GM12878 (cell line): ENCODE data around the gene CYP4F11. TPM values are rescaled to one million over a fixed set of nuclear protein-coding genes. Genes with fewer than 3 reads are reported as not detected.
"Not testable (repeated sequence)": the region's sequence is repeated elsewhere in the genome, so short reads cannot be mapped to it uniquely, and the experiment has no call there.

Source experiments
- ATAC-seq: fragments of 200-7000 bp; cut with Tn5 transposase; 3 replicates; pipeline ENCODE4 v1.9.1; 2020; ENCODE audit warnings: mild to moderate bottlenecking, moderate library complexity
- BruUV-seq: library from RNA; stranded (reverse); fragments of 400-500 nt; replicated peaks from 2 replicates; lab custom pipeline; 2021; lab: Mats Ljungman, UMichigan
- CTCF ChIA-PET: fragments of 300-600 bp; sonication (Branson Sonifier 250); formaldehyde crosslinking; extraction: SDS; loops from one replicate; lab custom pipeline; 2021; ENCODE audit warnings: inconsistent platforms; lab: Yijun Ruan, JAX
- POLR2A ChIA-PET: fragments of 350-600 bp; formaldehyde crosslinking; extraction: SDS; loops from one replicate; lab custom pipeline; 2021; ENCODE audit warnings: inconsistent platforms; lab: Charles Lee
- RAD21 ChIA-PET: fragments of 300-600 bp; sonication (Branson Sonifier 250); formaldehyde crosslinking; loops from one replicate; lab custom pipeline; 2023; ENCODE audit warnings: antibody characterized with exemption; ENCODE audit not compliant: unreplicated experiment; lab: Charles Lee
- SMC1A ChIA-PET: fragments of 300-600 bp; sonication (Branson Sonifier 250); formaldehyde crosslinking; loops from one replicate; lab custom pipeline; 2023; ENCODE audit not compliant: unreplicated experiment, uncharacterized antibody; lab: Charles Lee
- DNase-seq: peaks from one replicate; pipeline ENCODE4 v3.0.0-alpha.2; 2011; ENCODE audit warnings: low read depth, low spot score
- FAIRE-seq: peaks from 3 replicates; lab custom pipeline; 2011; peaks lifted over from hg19 to GRCh38; lab: Jason Lieb, UNC
- H2AFZ ChIP-seq: 2 replicates; pipeline ENCODE4 v1.6.0; 2011; ENCODE audit warnings: low read depth, low read length, control low read depth; ENCODE audit not compliant: control insufficient read depth
- H3K27ac ChIP-seq: 2 replicates; pipeline ENCODE4 v1.5.1; 2011; ENCODE audit warnings: control low read depth; ENCODE audit not compliant: control insufficient read depth, insufficient read depth
- H3K27me3 ChIP-seq, 2 experiments: replicated peaks in 1 of 2; 2 replicates each; pipeline versions ENCODE4 v1.6.0 to v1.6.1; 2011; ENCODE audit warnings: low read length in 1 of 2; ENCODE audit not compliant: control insufficient read depth in 2 of 2, insufficient read depth in 2 of 2
- H3K36me3 ChIP-seq, 2 experiments: 2 replicates each; pipeline ENCODE4 v1.5.1; 2011; ENCODE audit warnings: low read length in 1 of 2; ENCODE audit not compliant: control insufficient read depth in 2 of 2, insufficient read depth in 2 of 2
- H3K4me1 ChIP-seq: 2 replicates; pipeline ENCODE4 v1.6.1; 2011; ENCODE audit warnings: mild to moderate bottlenecking, low read length, moderate library complexity, mixed read lengths; ENCODE audit not compliant: control insufficient read depth, insufficient read depth
- H3K4me2 ChIP-seq: 2 replicates; pipeline ENCODE4 v1.6.0; 2011; ENCODE audit warnings: control low read depth; ENCODE audit not compliant: control insufficient read depth, insufficient read depth
- H3K4me3 ChIP-seq: fragments of 200-600 bp; sonication (generic); 2 replicates; pipeline ENCODE4 v1.5.1; 2016
- H3K79me2 ChIP-seq: 2 replicates; pipeline ENCODE4 v1.6.0; 2011; ENCODE audit warnings: low read length; ENCODE audit not compliant: control insufficient read depth, insufficient read depth
- H3K9ac ChIP-seq: 2 replicates; pipeline ENCODE4 v1.8.0; 2011; ENCODE audit warnings: low read length, control low read depth, mixed read lengths; ENCODE audit not compliant: control insufficient read depth, insufficient read depth
- H3K9me3 ChIP-seq: replicated peaks from 3 replicates; pipeline ENCODE4 v1.5.1; 2011; ENCODE audit warnings: mild to moderate bottlenecking, low read length; ENCODE audit not compliant: control insufficient read depth, insufficient read depth
- H4K20me1 ChIP-seq: 2 replicates; pipeline ENCODE4 v1.6.0; 2011; ENCODE audit not compliant: control insufficient read depth, insufficient read depth
- BACH1 ChIP-seq: fragments of 450-650 bp; IDR thresholded peaks from 2 replicates; pipeline ENCODE4 v1.6.1; 2017; ENCODE audit warnings: mild to moderate bottlenecking, borderline replicate concordance
- BRCA1 ChIP-seq: IDR thresholded peaks from 2 replicates; pipeline ENCODE4 v1.6.1; 2011; ENCODE audit warnings: low read depth, low read length, improper control_type of control experiment
- CEBPB ChIP-seq, 2 experiments: fragments of 150-350 bp in 1 of 2; IDR thresholded peaks; 2 replicates each; pipeline ENCODE4 v1.6.1; 2012 to 2014; ENCODE audit warnings: low read depth in 2 of 2, low read length in 2 of 2, borderline replicate concordance in 1 of 2, inconsistent platforms in 1 of 2
- CREM ChIP-seq: IDR thresholded peaks from 2 replicates; pipeline ENCODE4 v1.6.1; 2014; ENCODE audit warnings: antibody characterized with exemption, low read depth
- FOXK2 ChIP-seq: fragments of 450-650 bp; IDR thresholded peaks from 2 replicates; pipeline ENCODE4 v1.6.1; 2017; ENCODE audit warnings: mild to moderate bottlenecking, moderate library complexity
- JUNB ChIP-seq: IDR thresholded peaks from 2 replicates; pipeline ENCODE4 v1.6.1; 2016; ENCODE audit warnings: antibody characterized with exemption, mild to moderate bottlenecking
- TCF7 ChIP-seq: IDR thresholded peaks from 2 replicates; pipeline ENCODE4 v1.6.1; 2014; ENCODE audit warnings: antibody characterized with exemption, borderline replicate concordance
- YY1 ChIP-seq: IDR thresholded peaks from 2 replicates; pipeline ENCODE4 v1.6.1; 2011; ENCODE audit warnings: low read depth, mild to moderate bottlenecking, low read length
- WGBS: methylation state at CpG from one replicate; pipeline ENCODE4 v1.1.6; 2016; ENCODE audit warnings: low lambda C conversion rate; ENCODE audit not compliant: insufficient replicate concordance, insufficient coverage; ENCODE audit errors: missing lambda C conversion rate; 5-methylcytosine and 5-hydroxymethylcytosine counted together
- in situ Hi-C: fragments of 300-500 bp; cut with MboI; formaldehyde crosslinking; loops from 9 replicates; pipeline ENCODE4 v1.14.3; 2018; ENCODE audit warnings: mixed read lengths
- intact Hi-C: fragments of 100-400 bp; cut with micrococcal nuclease; formaldehyde crosslinking; loops from one replicate; pipeline ENCODE4 v1.14.2; 2022; ENCODE audit not compliant: unreplicated experiment
- polyA plus RNA-seq, 11 experiments: library from polyadenylated mRNA; depleted of rRNA in 4 of 11; unstranded in 6 of 11; stranded (reverse) in 5 of 11; fragments of >200 nt; fragmentation: Nextera tagmentation in 4 of 11; fragmentation: Illumina TruSeq in 1 of 11; extraction: Ambion mirVana in 4 of 11; extraction: Trizol in 1 of 11; gene quantifications; 1 replicate in 1 of 11; 2 replicates in 10 of 11; pipeline versions ENCODE4 v1.2.1 to v1.2.3, GENCODE V29; 2011 to 2016; ENCODE audit warnings: inconsistent platforms in 2 of 11, missing spikeins in 2 of 11, low read depth in 1 of 11
- total RNA-seq, 4 experiments: library from RNA; depleted of rRNA in 3 of 4; stranded (reverse); fragments of >200 nt in 3 of 4; fragmentation: Illumina TruSeq in 1 of 4; extraction: Trizol in 1 of 4; gene quantifications; 2 replicates each; pipeline versions ENCODE4 v1.2.1 to v1.2.3, GENCODE V29; 2013 to 2021
- TF ChIP-seq, protein P1 (sequence below): IDR thresholded peaks from 2 replicates; pipeline ENCODE4 v1.6.1; 2011; ENCODE audit warnings: mild to moderate bottlenecking, low read depth, low read length, moderate library complexity; ENCODE audit not compliant: insufficient replicate concordance
- TF ChIP-seq, protein P2 (sequence below): fragments of 450-650 bp; IDR thresholded peaks from 2 replicates; pipeline ENCODE4 v1.6.1; 2017; ENCODE audit warnings: low read depth, mild to moderate bottlenecking, moderate library complexity
- TF ChIP-seq, protein P3 (sequence below): fragments of 450-650 bp; IDR thresholded peaks from 2 replicates; pipeline ENCODE4 v1.6.1; 2017; ENCODE audit warnings: mild to moderate bottlenecking

CYP4F11 gene
- total and polyA plus RNA-seq, 10 of the 15 experiments (the other 5 are each of a cell fraction or from before 2014, with no cell fraction given): not detected

DNA sequence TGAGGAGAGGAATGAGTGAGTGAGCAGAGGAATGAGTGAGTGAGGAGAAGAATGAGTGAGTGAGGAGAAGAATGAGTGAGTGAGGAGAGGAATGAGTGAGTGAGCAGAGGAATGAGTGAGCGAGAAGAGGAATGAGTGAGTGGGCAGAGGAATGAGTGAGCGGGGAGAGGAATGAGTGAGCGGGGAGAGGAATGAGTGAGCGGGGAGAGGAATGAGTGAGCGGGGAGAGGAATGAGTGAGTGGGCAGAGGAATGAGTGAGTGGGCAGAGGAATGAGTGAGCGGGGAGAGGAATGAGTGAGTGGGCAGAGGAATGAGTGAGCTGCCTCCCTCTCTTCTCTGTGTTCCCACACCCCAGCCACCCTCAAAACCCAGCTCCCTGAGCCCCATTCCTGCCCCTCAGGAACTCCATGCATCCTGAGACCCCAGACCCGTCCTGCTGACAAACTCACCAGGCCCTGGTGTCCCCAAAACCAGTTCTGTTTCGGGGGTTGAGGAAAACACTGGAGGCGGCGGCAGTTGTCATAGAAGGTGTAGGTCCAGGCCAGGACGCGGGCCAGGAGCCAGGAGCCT, 483 bp downstream of the CYP4F11 start:
- TF ChIP-seq JUNB: peak; percentile 14; the same call in 1 of the 2 replicates
- DNase-seq, in situ Hi-C loops, H3K27ac ChIP-seq, CTCF ChIA-PET, H3K79me2 ChIP-seq, POLR2A ChIA-PET, H3K9me3 ChIP-seq, BruUV-seq, ATAC-seq, H3K36me3 ChIP-seq, H3K27me3 ChIP-seq, H3K9ac ChIP-seq, H3K4me1 ChIP-seq, intact Hi-C loops, H4K20me1 ChIP-seq, SMC1A ChIA-PET, H3K4me2 ChIP-seq, H2AFZ ChIP-seq, RAD21 ChIA-PET, H3K4me3 ChIP-seq, FAIRE-seq: not testable (repeated sequence)
- 61% methylated on average over 11 of the region's 12 CpGs for WGBS

DNA sequence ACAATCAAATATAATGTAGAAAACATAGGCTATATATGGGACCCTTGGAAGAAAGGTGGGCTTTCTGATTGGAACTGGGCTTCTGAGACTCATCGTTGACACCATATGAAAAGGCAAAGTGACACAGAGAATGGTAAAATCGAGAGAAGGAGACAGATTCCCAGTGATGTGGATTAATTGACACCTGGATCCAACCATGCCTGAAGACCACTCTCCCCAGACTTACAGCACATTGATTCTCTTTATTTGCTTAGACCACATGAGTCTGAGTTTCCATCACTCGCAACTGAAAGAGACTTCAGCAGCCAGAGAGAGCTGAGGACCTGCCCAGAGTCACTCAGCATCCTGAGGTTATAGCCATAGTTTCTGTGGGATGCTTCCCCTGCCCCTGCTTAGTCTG, 6.0 kb downstream of the CYP4F11 start:
- no peak overlapping the region for H3K27ac ChIP-seq
- 17% methylated on average over 3 of the region's 3 CpGs for WGBS
- in situ Hi-C loops: no loop called here
- H3K4me2 ChIP-seq: no peak overlapping the region
- H3K79me2 ChIP-seq: no peaks in the 10 kb centered on the region
- no peaks in the 10 kb centered on the region for H3K9me3 ChIP-seq
- CTCF ChIA-PET: no interaction called here
- SMC1A ChIA-PET: no interaction called here
- no peak overlapping the region for H3K9ac ChIP-seq
- FAIRE-seq (no peak), ATAC-seq (no peak), DNase-seq (no peak)
- POLR2A ChIA-PET: no interaction called here
- no peaks in the 10 kb centered on the region for H4K20me1 ChIP-seq
- H3K4me1 ChIP-seq: no peaks in the 10 kb centered on the region
- intact Hi-C loops: no loop called here
- H3K4me3 ChIP-seq: no peak overlapping the region
- H3K27me3 ChIP-seq: no peaks in the 10 kb centered on the region
- RAD21 ChIA-PET: no interaction called here
- no TSS peak for BruUV-seq
- no peaks in the 10 kb centered on the region for H3K36me3 ChIP-seq
- H2AFZ ChIP-seq: no peak overlapping the region
- TF ChIP-seq, protein P1, sequence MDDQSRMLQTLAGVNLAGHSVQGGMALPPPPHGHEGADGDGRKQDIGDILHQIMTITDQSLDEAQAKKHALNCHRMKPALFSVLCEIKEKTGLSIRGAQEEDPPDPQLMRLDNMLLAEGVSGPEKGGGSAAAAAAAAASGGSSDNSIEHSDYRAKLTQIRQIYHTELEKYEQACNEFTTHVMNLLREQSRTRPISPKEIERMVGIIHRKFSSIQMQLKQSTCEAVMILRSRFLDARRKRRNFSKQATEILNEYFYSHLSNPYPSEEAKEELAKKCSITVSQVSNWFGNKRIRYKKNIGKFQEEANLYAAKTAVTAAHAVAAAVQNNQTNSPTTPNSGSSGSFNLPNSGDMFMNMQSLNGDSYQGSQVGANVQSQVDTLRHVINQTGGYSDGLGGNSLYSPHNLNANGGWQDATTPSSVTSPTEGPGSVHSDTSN: no peak
- no peak for TF ChIP-seq TCF7
- TF ChIP-seq FOXK2: no peak
- TF ChIP-seq BRCA1: no peak
- no peak for TF ChIP-seq YY1
- TF ChIP-seq BACH1: no peak
- TF ChIP-seq, protein P2, sequence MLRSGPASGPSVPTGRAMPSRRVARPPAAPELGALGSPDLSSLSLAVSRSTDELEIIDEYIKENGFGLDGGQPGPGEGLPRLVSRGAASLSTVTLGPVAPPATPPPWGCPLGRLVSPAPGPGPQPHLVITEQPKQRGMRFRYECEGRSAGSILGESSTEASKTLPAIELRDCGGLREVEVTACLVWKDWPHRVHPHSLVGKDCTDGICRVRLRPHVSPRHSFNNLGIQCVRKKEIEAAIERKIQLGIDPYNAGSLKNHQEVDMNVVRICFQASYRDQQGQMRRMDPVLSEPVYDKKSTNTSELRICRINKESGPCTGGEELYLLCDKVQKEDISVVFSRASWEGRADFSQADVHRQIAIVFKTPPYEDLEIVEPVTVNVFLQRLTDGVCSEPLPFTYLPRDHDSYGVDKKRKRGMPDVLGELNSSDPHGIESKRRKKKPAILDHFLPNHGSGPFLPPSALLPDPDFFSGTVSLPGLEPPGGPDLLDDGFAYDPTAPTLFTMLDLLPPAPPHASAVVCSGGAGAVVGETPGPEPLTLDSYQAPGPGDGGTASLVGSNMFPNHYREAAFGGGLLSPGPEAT: no peak
- TF ChIP-seq, protein P3, sequence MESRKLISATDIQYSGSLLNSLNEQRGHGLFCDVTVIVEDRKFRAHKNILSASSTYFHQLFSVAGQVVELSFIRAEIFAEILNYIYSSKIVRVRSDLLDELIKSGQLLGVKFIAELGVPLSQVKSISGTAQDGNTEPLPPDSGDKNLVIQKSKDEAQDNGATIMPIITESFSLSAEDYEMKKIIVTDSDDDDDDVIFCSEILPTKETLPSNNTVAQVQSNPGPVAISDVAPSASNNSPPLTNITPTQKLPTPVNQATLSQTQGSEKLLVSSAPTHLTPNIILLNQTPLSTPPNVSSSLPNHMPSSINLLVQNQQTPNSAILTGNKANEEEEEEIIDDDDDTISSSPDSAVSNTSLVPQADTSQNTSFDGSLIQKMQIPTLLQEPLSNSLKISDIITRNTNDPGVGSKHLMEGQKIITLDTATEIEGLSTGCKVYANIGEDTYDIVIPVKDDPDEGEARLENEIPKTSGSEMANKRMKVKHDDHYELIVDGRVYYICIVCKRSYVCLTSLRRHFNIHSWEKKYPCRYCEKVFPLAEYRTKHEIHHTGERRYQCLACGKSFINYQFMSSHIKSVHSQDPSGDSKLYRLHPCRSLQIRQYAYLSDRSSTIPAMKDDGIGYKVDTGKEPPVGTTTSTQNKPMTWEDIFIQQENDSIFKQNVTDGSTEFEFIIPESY: no peak
- TF ChIP-seq CREM: no peak
- no peak for TF ChIP-seq CEBPB (IDR thresholded peaks at IDR 0.05; ENCODE audit: borderline replicate concordance in 1 of 2, low read depth in 2 of 2, low read length in 2 of 2)
